ENCODE results near the gene SLC6A3.

GRCh38 chr5:1392261-1392660 lies 53.0 kb downstream of the SLC6A3 start:
- TF ChIP-seq, protein P1, sequence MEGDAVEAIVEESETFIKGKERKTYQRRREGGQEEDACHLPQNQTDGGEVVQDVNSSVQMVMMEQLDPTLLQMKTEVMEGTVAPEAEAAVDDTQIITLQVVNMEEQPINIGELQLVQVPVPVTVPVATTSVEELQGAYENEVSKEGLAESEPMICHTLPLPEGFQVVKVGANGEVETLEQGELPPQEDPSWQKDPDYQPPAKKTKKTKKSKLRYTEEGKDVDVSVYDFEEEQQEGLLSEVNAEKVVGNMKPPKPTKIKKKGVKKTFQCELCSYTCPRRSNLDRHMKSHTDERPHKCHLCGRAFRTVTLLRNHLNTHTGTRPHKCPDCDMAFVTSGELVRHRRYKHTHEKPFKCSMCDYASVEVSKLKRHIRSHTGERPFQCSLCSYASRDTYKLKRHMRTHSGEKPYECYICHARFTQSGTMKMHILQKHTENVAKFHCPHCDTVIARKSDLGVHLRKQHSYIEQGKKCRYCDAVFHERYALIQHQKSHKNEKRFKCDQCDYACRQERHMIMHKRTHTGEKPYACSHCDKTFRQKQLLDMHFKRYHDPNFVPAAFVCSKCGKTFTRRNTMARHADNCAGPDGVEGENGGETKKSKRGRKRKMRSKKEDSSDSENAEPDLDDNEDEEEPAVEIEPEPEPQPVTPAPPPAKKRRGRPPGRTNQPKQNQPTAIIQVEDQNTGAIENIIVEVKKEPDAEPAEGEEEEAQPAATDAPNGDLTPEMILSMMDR (IDR thresholded peaks at IDR 0.05; ENCODE audit: low read depth, low read length), result no peak
- TF ChIP-seq POLR2A (IDR thresholded peaks at IDR 0.05; ENCODE audit: extremely low read depth, insufficient read length), result no peak
